H7 (cell line): ENCODE results near the gene TAF4. TPM values are rescaled to one million over a fixed set of nuclear protein-coding genes. Genes with fewer than 3 reads are reported as not detected.

Experiments
- DNase-seq: peaks from one replicate; pipeline ENCODE4 v3.0.0; 2012
- H3K27me3 ChIP-seq: 2 replicates; pipeline ENCODE4 v1.6.0; 2011; ENCODE audit warnings: mild to moderate bottlenecking, low read length; ENCODE audit not compliant: control insufficient read depth, insufficient read depth
- H3K36me3 ChIP-seq: replicated peaks from 2 replicates; pipeline ENCODE4 v1.5.1; 2011; ENCODE audit warnings: low read length; ENCODE audit not compliant: control insufficient read depth, insufficient read depth
- H3K4me3 ChIP-seq: 2 replicates; pipeline ENCODE4 v1.5.1; 2011; ENCODE audit warnings: low read depth, mild to moderate bottlenecking, control low read depth, low read length, moderate library complexity; ENCODE audit not compliant: insufficient read depth
- total RNA-seq: library from RNA; depleted of rRNA; stranded (reverse); fragments of >200 nt; shearing (Covaris generic); gene quantifications from 2 replicates; pipeline ENCODE4 v1.2.3, GENCODE V29; 2014

Gene TAF4
- total RNA-seq, 1 experiment from 2014 or later: 8.0 TPM

GRCh38 chr20:61932199-61932592 lies 133.5 kb downstream of the TAF4 start:
- no peaks in the 10 kb centered on the region for H3K36me3 ChIP-seq
- DNase-seq: no peak
- H3K4me3 ChIP-seq: no peak overlapping the region
- H3K27me3 ChIP-seq: no peaks in the 10 kb centered on the region

GRCh38 chr20:61931476-61932198 lies 134.0 kb downstream of the TAF4 start:
- Histone ChIP-seq H3K36me3 (no peaks in the 10 kb centered on the region), H3K4me3 (no peak overlapping the region), H3K27me3 (no peaks in the 10 kb centered on the region)
- DNase-seq: no peak

- no peak overlapping the region for H3K4me3 ChIP-seq
- H3K27me3 ChIP-seq: no peaks in the 10 kb centered on the region
- no peaks in the 10 kb centered on the region for H3K36me3 ChIP-seq
- DNase-seq: peak; percentile 65
Measured at GRCh38 chr20:61930776-61931475, 134.8 kb downstream of the TAF4 start.

- DNase-seq: no peak
- Histone ChIP-seq H3K27me3 (no peaks in the 10 kb centered on the region), H3K4me3 (no peak overlapping the region), H3K36me3 (no peaks in the 10 kb centered on the region)
Measured at GRCh38 chr20:61929971-61930666, 135.6 kb downstream of the TAF4 start.

- Histone ChIP-seq H3K27me3 (no peaks in the 10 kb centered on the region), H3K4me3 (no peak overlapping the region), H3K36me3 (no peaks in the 10 kb centered on the region)
- no peak for DNase-seq
Measured at GRCh38 chr20:61929561-61929960, 136.1 kb downstream of the TAF4 start.

GRCh38 chr20:61927826-61928541 lies 137.7 kb downstream of the TAF4 start:
- Histone ChIP-seq H3K36me3 (no peaks in the 10 kb centered on the region), H3K4me3 (no peak overlapping the region), H3K27me3 (no peaks in the 10 kb centered on the region)
- DNase-seq: peak; percentile 47

GRCh38 chr20:61927193-61927825 lies 138.4 kb downstream of the TAF4 start:
- Histone ChIP-seq H3K27me3 (no peaks in the 10 kb centered on the region), H3K36me3 (no peaks in the 10 kb centered on the region), H3K4me3 (no peak overlapping the region)
- DNase-seq: peak; percentile 59

- Histone ChIP-seq H3K27me3 (no peaks in the 10 kb centered on the region), H3K36me3 (no peaks in the 10 kb centered on the region), H3K4me3 (no peak overlapping the region)
- no peak for DNase-seq
Measured at GRCh38 chr20:61926796-61927192, 138.9 kb downstream of the TAF4 start.

- Histone ChIP-seq H3K4me3 (no peak overlapping the region), H3K27me3 (no peaks in the 10 kb centered on the region), H3K36me3 (no peaks in the 10 kb centered on the region)
- no peak for DNase-seq
Measured at GRCh38 chr20:61926253-61926613, 139.4 kb downstream of the TAF4 start.

GRCh38 chr20:61925555-61926252 lies 140.0 kb downstream of the TAF4 start:
- no peak overlapping the region for H3K4me3 ChIP-seq
- H3K27me3 ChIP-seq: no peaks in the 10 kb centered on the region
- DNase-seq: peak; percentile 58
- no peaks in the 10 kb centered on the region for H3K36me3 ChIP-seq

- DNase-seq: peak; percentile 57
Measured at GRCh38 chr20:61924858-61925554, 140.7 kb downstream of the TAF4 start.

More at GRCh38 chr20:61924858-61925554, 140.7 kb downstream of the TAF4 start:
- no peaks in the 10 kb centered on the region for H3K36me3 ChIP-seq
- H3K4me3 ChIP-seq: no peak overlapping the region
- H3K27me3 ChIP-seq: no peaks in the 10 kb centered on the region
